Stromal cell of bone marrow (primary cell): ENCODE measurements around the gene DNAJB5.
A peak's percentile ranks its signal among the peaks of the same experiment; 100 is the strongest.
"Not testable (repeated sequence)": the region's sequence is repeated elsewhere in the genome, so short reads cannot be mapped to it uniquely, and the experiment has no call there.

Experiments
- DNase-seq: peaks from one replicate; pipeline ENCODE4 v3.0.0-alpha.2; 2012; ENCODE audit warnings: low read depth

Gene DNAJB5

GRCh38 chr9:35000535-35001284, 11.2 kb downstream of the DNAJB5 start:
- no peak for DNase-seq

- DNase-seq, result no peak
Observed at GRCh38 chr9:35001285-35001677, 11.7 kb downstream of the DNAJB5 start.

- no peak for DNase-seq
Observed at GRCh38 chr9:35001803-35002502, 12.4 kb downstream of the DNAJB5 start.

GRCh38 chr9:35002623-35003022, 13.1 kb downstream of the DNAJB5 start:
- no peak for DNase-seq

- DNase-seq, result not testable (repeated sequence)
Observed at GRCh38 chr9:35004299-35004698, 14.8 kb downstream of the DNAJB5 start.

GRCh38 chr9:35010351-35010958, 20.9 kb downstream of the DNAJB5 start:
- no peak for DNase-seq

GRCh38 chr9:35014517-35014916, 25.0 kb downstream of the DNAJB5 start:
- DNase-seq, result no peak

- DNase-seq, result not testable (repeated sequence)
Observed at GRCh38 chr9:35023443-35023842, 33.9 kb downstream of the DNAJB5 start.

- DNase-seq, result no peak
Observed at GRCh38 chr9:35026671-35027070, 37.1 kb downstream of the DNAJB5 start.

GRCh38 chr9:35027374-35027773, 37.8 kb downstream of the DNAJB5 start:
- DNase-seq, result no peak

- no peak for DNase-seq
Observed at GRCh38 chr9:35027860-35028259, 38.3 kb downstream of the DNAJB5 start.

GRCh38 chr9:35028341-35028740, 38.8 kb downstream of the DNAJB5 start:
- no peak for DNase-seq

GRCh38 chr9:35029241-35029640, 39.7 kb downstream of the DNAJB5 start:
- no peak for DNase-seq

- DNase-seq, result no peak
Observed at GRCh38 chr9:35029852-35030251, 40.3 kb downstream of the DNAJB5 start.

- DNase-seq, result no peak
Observed at GRCh38 chr9:35033101-35033500, 43.6 kb downstream of the DNAJB5 start.

- DNase-seq, result peak; percentile 18
Observed at GRCh38 chr9:35035851-35036701, 46.5 kb downstream of the DNAJB5 start.

- DNase-seq, result no peak
Observed at GRCh38 chr9:35042081-35042604, 52.6 kb downstream of the DNAJB5 start.

- DNase-seq, result no peak
Observed at GRCh38 chr9:35042891-35043545, 53.5 kb downstream of the DNAJB5 start.

GRCh38 chr9:35044071-35044470, 54.5 kb downstream of the DNAJB5 start:
- no peak for DNase-seq
